Measurements from ENCODE around the gene KCTD6. TPM values are rescaled to one million over a fixed set of nuclear protein-coding genes. Genes with fewer than 3 reads are reported as not detected.

Gene KCTD6
- total and polyA plus RNA-seq, 2 experiments from 2014 or later = 28.3 to 34.6 TPM

GRCh38 chr3:58495101-58495500, 3.2 kb downstream of the KCTD6 start (continued):
- TF ChIP-seq ETS1 (IDR thresholded peaks at IDR 0.05) (no peak), ZNF331 (CRISPR knock-in tag; IDR thresholded peaks at IDR 0.05; ENCODE audit: low read depth) (no peak), ZNF114 (CRISPR knock-in tag; IDR thresholded peaks at IDR 0.05) (no peak)

GRCh38 chr3:58496206-58496857, 4.4 kb downstream of the KCTD6 start:
- Mint-ChIP-seq H3K36me3 (ENCODE audit: low read depth) (peaks cover 21% of the 10 kb centered on the region), H3K9me3 (no peaks in the 10 kb centered on the region; the same call in 2 of the 3 replicates), H3K4me1 (peaks cover 60% of the 10 kb centered on the region), H3K27ac (peak overlapping the region; percentile 25), H3K27me3 (ENCODE audit: insufficient read depth, low read depth, poor library complexity) (peaks cover 2% of the 10 kb centered on the region), H3K4me3 (peak overlapping the region; percentile 52; the same call in 2 of the 3 replicates)
- Histone ChIP-seq H2AFZ (no peak overlapping the region), H3K27me3 (ENCODE audit: insufficient read depth) (no peaks in the 10 kb centered on the region), H3K36me3 (ENCODE audit: insufficient read depth) (no peaks in the 10 kb centered on the region), H3F3A (replicated peaks; ENCODE audit: low read depth) (no peaks in the 10 kb centered on the region), H3K4me1 (ENCODE audit: insufficient read depth) (peaks cover 51% of the 10 kb centered on the region), H3K4me2 (peak overlapping the region; percentile 68), H3K4me3 (peak overlapping the region; percentile 31), H3K9me2 (ENCODE audit: insufficient read depth) (no peaks in the 10 kb centered on the region), H4K20me1 (replicated peaks; ENCODE audit: insufficient read depth) (peaks cover 12% of the 10 kb centered on the region; the same call in 1 of the 2 replicates), H3K27ac (ENCODE audit: low read depth) (peak overlapping the region; percentile 82), H3K79me2 (replicated peaks; ENCODE audit: insufficient read depth) (peaks cover 89% of the 10 kb centered on the region)
- ATAC-seq (peak; percentile 2; the same call in 1 of the 3 replicates), DNase-seq (ENCODE audit: low spot score) (no peak)
- no peak for TF ChIP-seq STAT1 (IDR thresholded peaks at IDR 0.05; ENCODE audit: unreplicated experiment)
- no peak for TF ChIP-seq NANOG (IDR thresholded peaks at IDR 0.05; ENCODE audit: borderline replicate concordance)
- TF ChIP-seq ZNF331 (CRISPR knock-in tag; IDR thresholded peaks at IDR 0.05; ENCODE audit: low read depth) = no peak
- no peak for TF ChIP-seq EZH2 (IDR thresholded peaks at IDR 0.05; ENCODE audit: low read depth, unreplicated experiment)
- no peak for TF ChIP-seq CTCF (conservative IDR thresholded peaks at IDR 0.05; ENCODE audit: low read depth in 2 of 2)
- no peak for TF ChIP-seq POLR2AphosphoS5 (IDR thresholded peaks at IDR 0.05; ENCODE audit: low read depth)
- TF ChIP-seq EZH2phosphoT487 (IDR thresholded peaks at IDR 0.05; ENCODE audit: unreplicated experiment) = no peak
- no peak for TF ChIP-seq ETS1 (IDR thresholded peaks at IDR 0.05)
- no peak for TF ChIP-seq ZNF114 (CRISPR knock-in tag; IDR thresholded peaks at IDR 0.05)
- no peak for TF ChIP-seq REST (IDR thresholded peaks at IDR 0.05; ENCODE audit: unreplicated experiment)
